ENCODE measurements around the gene SND1.

SND1 gene

DNA sequence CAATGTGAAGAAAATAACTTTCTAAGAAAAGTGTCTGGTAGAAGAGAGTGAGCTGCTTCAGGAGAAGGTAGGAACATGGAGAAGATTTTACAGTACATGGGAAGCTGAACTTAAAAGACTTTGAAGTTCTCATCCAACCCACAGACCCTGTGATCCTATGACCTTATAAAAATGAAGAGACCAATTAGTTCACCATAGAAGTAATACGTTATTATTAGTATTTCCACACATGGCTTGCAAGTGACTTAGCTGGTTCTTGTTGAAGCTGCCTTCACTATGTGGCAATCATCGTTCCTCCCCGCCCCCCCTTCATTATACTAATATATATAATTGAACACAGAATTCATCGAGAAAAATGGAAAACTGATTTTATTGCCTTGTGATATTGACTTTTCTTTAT is 129.1 kb downstream of the SND1 start:
- TF ChIP-seq, protein P1, sequence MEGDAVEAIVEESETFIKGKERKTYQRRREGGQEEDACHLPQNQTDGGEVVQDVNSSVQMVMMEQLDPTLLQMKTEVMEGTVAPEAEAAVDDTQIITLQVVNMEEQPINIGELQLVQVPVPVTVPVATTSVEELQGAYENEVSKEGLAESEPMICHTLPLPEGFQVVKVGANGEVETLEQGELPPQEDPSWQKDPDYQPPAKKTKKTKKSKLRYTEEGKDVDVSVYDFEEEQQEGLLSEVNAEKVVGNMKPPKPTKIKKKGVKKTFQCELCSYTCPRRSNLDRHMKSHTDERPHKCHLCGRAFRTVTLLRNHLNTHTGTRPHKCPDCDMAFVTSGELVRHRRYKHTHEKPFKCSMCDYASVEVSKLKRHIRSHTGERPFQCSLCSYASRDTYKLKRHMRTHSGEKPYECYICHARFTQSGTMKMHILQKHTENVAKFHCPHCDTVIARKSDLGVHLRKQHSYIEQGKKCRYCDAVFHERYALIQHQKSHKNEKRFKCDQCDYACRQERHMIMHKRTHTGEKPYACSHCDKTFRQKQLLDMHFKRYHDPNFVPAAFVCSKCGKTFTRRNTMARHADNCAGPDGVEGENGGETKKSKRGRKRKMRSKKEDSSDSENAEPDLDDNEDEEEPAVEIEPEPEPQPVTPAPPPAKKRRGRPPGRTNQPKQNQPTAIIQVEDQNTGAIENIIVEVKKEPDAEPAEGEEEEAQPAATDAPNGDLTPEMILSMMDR (IDR thresholded peaks at IDR 0.05; ENCODE audit: control extremely low read depth, extremely low read depth, low read depth, missing control alignments): no peak
- POLR2A ChIA-PET: no interaction called here
- CTCF ChIA-PET: interaction anchor here (1.3 to 6.0 kb wide), 3 partner anchors 10 to 15 kb away, joined by 3 to 51 read pairs (median 10); no protein-coding TSS in a partner anchor
- DNase-seq (ENCODE audit: extremely low spot score): no peak

DNA sequence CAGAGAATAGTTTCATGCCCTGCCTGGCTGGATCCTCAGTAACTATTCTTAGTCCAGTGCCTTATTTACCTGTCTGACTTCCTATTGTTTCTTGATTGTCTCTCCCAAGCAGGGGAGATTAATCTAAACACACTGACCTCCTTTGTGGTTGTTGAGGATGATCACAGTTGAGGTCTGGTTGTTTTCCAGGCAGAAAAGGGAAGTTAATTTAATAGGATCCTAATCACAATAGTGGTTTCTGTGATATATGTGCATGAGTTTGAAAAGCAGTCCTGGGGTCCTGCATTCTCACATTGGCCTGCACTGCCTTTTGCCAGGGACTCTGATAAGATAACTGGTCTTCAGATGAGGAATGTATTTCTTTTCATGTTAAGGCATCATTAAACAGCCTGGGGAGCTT is 130.1 kb downstream of the SND1 start:
- ChIA-PET POLR2A (no interaction called here), CTCF (interaction anchor here (6.0 kb wide), 1 partner anchor 9 kb away, joined by 51 read pairs; no protein-coding TSS in a partner anchor)
- TF ChIP-seq, protein P1 (IDR thresholded peaks at IDR 0.05; ENCODE audit: control extremely low read depth, extremely low read depth, low read depth, missing control alignments): no peak
- DNase-seq (ENCODE audit: extremely low spot score): no peak

DNA sequence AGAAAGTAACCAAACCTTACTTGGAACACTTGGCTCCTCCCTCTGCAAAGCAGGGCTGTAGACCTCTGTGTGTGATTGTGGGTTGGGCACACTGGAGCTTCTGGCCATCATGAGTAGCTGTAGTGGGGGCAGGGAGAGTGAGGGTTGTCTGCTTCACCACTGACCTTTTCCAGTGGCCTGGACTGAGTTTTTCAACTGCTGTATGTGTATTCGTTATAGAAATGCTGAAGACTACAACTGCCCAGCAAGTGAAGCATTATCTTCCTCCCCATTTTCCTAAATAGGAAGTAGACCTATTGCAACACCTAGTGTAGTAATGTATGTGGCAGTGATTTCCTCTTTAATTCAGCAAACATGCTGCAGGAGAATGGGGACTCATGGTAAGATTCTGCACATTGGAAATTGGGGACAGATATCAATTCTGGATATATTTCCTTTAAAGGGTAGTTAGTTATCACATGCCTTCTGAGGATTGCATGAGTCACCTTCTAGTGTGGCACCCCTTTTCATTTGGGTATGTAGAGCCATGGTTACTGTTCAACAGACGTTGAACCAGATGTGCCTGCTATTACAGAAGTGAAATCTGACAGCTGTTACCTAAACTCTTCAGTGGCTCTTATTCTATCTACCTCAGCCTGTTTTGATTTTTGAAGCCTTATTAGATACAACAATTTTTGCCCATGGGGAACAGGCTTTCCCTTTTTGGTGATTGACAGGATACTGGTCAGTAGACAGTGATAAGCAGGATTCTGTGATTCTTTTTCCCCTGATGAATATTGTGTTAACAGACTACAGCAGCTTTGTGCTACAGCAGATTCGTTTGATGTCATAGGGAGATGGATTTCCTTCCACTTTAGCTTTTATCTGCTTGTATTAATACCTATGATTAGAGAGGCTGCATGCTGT is 130.9 kb downstream of the SND1 start:
- ChIA-PET POLR2A (no interaction called here), CTCF (interaction anchor here (1.2 to 6.0 kb wide), 3 partner anchors 8 to 14 kb away, joined by 3 to 51 read pairs (median 3); no protein-coding TSS in a partner anchor)
- DNase-seq (ENCODE audit: extremely low spot score): peak; percentile 18
- TF ChIP-seq, protein P1 (IDR thresholded peaks at IDR 0.05; ENCODE audit: control extremely low read depth, extremely low read depth, low read depth, missing control alignments): no peak

DNA sequence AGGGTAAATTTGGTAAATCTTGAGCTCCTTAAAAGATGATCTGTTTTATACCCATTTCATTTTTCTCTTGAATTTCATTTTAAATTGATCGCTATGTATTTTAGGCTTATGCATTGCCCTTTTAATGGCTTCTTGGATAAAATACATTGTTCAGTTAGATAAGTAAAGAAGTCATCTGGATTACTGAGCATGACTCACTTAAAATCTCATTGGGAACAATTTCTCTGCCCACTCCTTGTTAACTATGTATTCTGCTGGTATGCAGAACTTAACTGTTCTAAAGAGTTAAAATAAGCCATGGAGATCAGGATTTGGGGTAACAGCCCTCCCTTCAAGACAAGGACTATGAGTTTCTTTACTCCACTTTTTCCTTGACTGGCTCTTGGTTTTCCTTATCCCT is 134.2 kb downstream of the SND1 start:
- CTCF ChIA-PET: interaction anchor here (0.9 kb wide), 1 partner anchor 30 kb away, joined by 3 read pairs; no protein-coding TSS in a partner anchor

DNA sequence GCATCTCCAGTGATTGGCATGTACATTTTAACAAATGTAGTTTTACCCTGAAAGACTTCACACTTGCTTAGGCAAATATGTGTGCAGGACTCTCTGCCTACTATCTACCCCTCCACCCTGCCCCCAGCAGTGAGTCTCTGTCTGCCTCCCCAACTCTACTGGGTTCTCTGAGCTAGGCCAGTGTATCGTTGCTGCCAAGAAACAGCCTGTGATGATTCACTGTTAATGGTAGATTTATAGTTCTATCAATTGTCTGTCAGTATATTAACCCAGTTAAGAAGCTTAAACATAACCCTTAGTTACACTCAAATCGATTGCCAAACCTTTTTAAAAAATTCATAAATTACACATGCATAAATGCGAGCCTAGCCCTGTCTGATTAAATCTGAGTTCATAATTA is 137.0 kb downstream of the SND1 start:
- no peak for DNase-seq (ENCODE audit: extremely low spot score)
- TF ChIP-seq, protein P1 (IDR thresholded peaks at IDR 0.05; ENCODE audit: control extremely low read depth, extremely low read depth, low read depth, missing control alignments): no peak
- CTCF ChIA-PET: interaction anchor here (0.8 to 6.2 kb wide), 7 partner anchors 8 to 80 kb away, joined by 3 to 54 read pairs (median 4); no protein-coding TSS in a partner anchor
- POLR2A ChIA-PET: no interaction called here

More for the DNA sequence above, 134.2 kb downstream of the SND1 start:
- POLR2A ChIA-PET: no interaction called here
- no peak for DNase-seq (ENCODE audit: extremely low spot score)
- TF ChIP-seq, protein P1 (IDR thresholded peaks at IDR 0.05; ENCODE audit: control extremely low read depth, extremely low read depth, low read depth, missing control alignments): no peak

DNA sequence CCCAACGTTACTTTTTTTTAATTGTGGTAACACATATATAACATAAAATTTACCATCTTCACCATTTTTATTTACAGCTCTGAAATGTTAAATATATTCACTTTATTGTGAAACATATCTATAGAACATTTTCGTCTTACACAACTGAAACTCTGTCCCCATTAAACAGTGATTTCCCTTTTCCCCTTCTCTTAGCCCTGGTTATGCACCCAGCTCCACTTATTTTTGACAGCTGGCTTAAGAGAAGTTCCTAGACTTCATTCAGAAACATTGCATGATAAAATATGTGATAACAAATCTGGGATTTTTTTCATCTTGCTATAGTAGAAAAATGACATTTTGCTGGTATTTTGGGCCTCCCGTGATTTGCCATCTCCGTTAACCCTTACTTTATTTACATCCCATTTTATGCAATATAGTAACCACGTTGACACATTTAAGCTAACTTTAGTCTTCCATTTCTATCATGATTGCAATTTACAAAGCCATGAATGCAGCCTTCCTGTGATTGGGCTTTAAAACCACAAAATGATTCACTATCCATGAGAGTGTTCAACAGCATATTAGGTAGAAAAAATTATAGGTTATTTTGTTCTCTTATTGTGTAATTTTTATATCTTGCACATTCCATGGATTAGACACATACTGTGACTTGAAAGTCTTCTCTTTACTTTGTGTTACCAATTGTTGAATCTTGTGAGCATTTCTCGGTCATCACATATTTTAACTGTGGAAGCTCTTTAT is 139.6 kb downstream of the SND1 start:
- ChIA-PET CTCF (interaction anchor here (0.9 to 6.2 kb wide), 21 partner anchors 11 to 320 kb away, joined by 3 to 54 read pairs (median 4); no protein-coding TSS in a partner anchor), POLR2A (no interaction called here)
- TF ChIP-seq, protein P1 (IDR thresholded peaks at IDR 0.05; ENCODE audit: control extremely low read depth, extremely low read depth, low read depth, missing control alignments): no peak
- no peak for DNase-seq (ENCODE audit: extremely low spot score)
